K562 (cell line): ENCODE measurements around the gene GPC1. TPM values are rescaled to one million over a fixed set of nuclear protein-coding genes. Genes with fewer than 3 reads are reported as not detected.

ENCODE experiments used
- ATAC-seq: fragments of 200-7000 bp; cut with Tn5 transposase; 3 replicates; pipeline ENCODE4 v1.9.1; 2020; ENCODE audit warnings: moderate library complexity
- BruUV-seq: library from RNA; stranded (reverse); fragments of 400-500 nt; replicated peaks from 2 replicates; lab custom pipeline; 2021; lab: Mats Ljungman, UMichigan
- CTCF ChIA-PET: fragments of 300-600 bp; formaldehyde crosslinking; extraction: SDS; loops from one replicate; lab custom pipeline; 2021; ENCODE audit warnings: low intra/inter-chr PET ratio; lab: Yijun Ruan, JAX
- POLR2A ChIA-PET: fragments of 300-600, 350-650 bp; sonication (Branson Sonifier 250); formaldehyde crosslinking; extraction: SDS; loops from one replicate; lab custom pipeline; 2021; ENCODE audit warnings: antibody characterized with exemption, inconsistent platforms; lab: Yijun Ruan, JAX
- DNase-seq, 4 experiments: peaks; one replicate each; pipeline versions ENCODE4 v3.0.0 to v3.0.0-alpha.2; 2011 to 2018; ENCODE audit warnings: low spot score in 3 of 4, mixed read lengths in 3 of 4; ENCODE audit errors: extremely low read depth in 1 of 4
- FAIRE-seq: peaks from 2 replicates; lab custom pipeline; 2011; peaks lifted over from hg19 to GRCh38; lab: Jason Lieb, UNC
- H2AFZ ChIP-seq: 2 replicates; pipeline ENCODE4 v1.6.0; 2011; ENCODE audit warnings: low read depth, low read length, control low read depth, inconsistent platforms
- H3K27ac ChIP-seq: fragments of 200-600 bp; 3 replicates; pipeline ENCODE4 v1.8.0; 2011; ENCODE audit warnings: low read depth, mild to moderate bottlenecking, control low read depth, inconsistent platforms, low read length, moderate library complexity, mixed read lengths; ENCODE audit errors: extremely low read depth
- H3K27me3 ChIP-seq, 2 experiments: fragments of 300-600 bp in 1 of 2; 2 replicates in 1 of 2; 3 replicates in 1 of 2; pipeline versions ENCODE4 v1.6.0 to v1.8.0; 2011; ENCODE audit warnings: inconsistent platforms in 2 of 2, low read length in 2 of 2, mild to moderate bottlenecking in 1 of 2, mixed read lengths in 1 of 2, moderate library complexity in 1 of 2; ENCODE audit not compliant: control insufficient read depth in 2 of 2, insufficient read depth in 2 of 2
- H3K36me3 ChIP-seq: fragments of 300-600 bp; 3 replicates; pipeline ENCODE4 v1.8.0; 2011; ENCODE audit warnings: mild to moderate bottlenecking, low read length, inconsistent platforms; ENCODE audit not compliant: control insufficient read depth, insufficient read depth
- H3K4me1 ChIP-seq, 2 experiments: fragments of 200-600 bp in 1 of 2; replicated peaks in 1 of 2; 2 replicates in 1 of 2; 3 replicates in 1 of 2; pipeline versions ENCODE4 v1.5.1 to v1.8.0; 2011; ENCODE audit warnings: inconsistent platforms in 2 of 2, low read length in 2 of 2, mild to moderate bottlenecking in 1 of 2, mixed read lengths in 1 of 2, moderate library complexity in 1 of 2; ENCODE audit not compliant: control insufficient read depth in 2 of 2, insufficient read depth in 2 of 2
- H3K4me2 ChIP-seq: 2 replicates; pipeline ENCODE4 v1.6.1; 2011; ENCODE audit warnings: low read length, control low read depth, inconsistent platforms, mixed read lengths; ENCODE audit not compliant: insufficient read depth
- H3K4me3 ChIP-seq: fragments of 200-600 bp; sonication (generic), shearing (Covaris generic); 2 replicates; pipeline ENCODE4 v1.5.1; 2016; ENCODE audit warnings: control low read depth, inconsistent platforms
- H3K79me2 ChIP-seq: fragments of 200-600 bp; 3 replicates; pipeline ENCODE4 v1.8.0; 2011; ENCODE audit warnings: low read length, inconsistent platforms; ENCODE audit not compliant: control insufficient read depth, insufficient read depth
- H3K9ac ChIP-seq, 2 experiments: 2 replicates each; pipeline versions ENCODE4 v1.6.0 to v1.6.1; 2011; ENCODE audit warnings: low read depth in 2 of 2, low read length in 2 of 2, control low read depth in 1 of 2, inconsistent platforms in 1 of 2, mild to moderate bottlenecking in 1 of 2, mixed read lengths in 1 of 2; ENCODE audit not compliant: insufficient read depth in 1 of 2
- H3K9me1 ChIP-seq: one replicate; pipeline ENCODE4 v1.6.0; 2011; ENCODE audit warnings: inconsistent platforms, mild to moderate bottlenecking, low read length, moderate library complexity; ENCODE audit not compliant: control insufficient read depth, insufficient read depth
- H3K9me3 ChIP-seq: replicated peaks from 2 replicates; pipeline ENCODE4 v1.5.1; 2011; ENCODE audit warnings: low read depth, low read length, inconsistent platforms; ENCODE audit not compliant: control insufficient read depth, insufficient read depth
- H4K20me1 ChIP-seq: replicated peaks from 2 replicates; pipeline ENCODE4 v1.6.1; 2011; ENCODE audit warnings: low read length, inconsistent platforms, mixed read lengths; ENCODE audit not compliant: control insufficient read depth, insufficient read depth
- CREBBP ChIP-seq: IDR thresholded peaks from one replicate; pipeline ENCODE4 v1.6.1; 2012; ENCODE audit warnings: low read depth, mild to moderate bottlenecking, control low read depth, inconsistent platforms, low read length
- GATAD2A ChIP-seq: fragments of 450-650 bp; IDR thresholded peaks from 2 replicates; pipeline ENCODE4 v1.6.1; 2017
- HMG20A ChIP-seq: fragments of 450-650 bp; formaldehyde crosslinking; conservative IDR thresholded peaks from 2 replicates; pipeline ENCODE4 v1.4.0; 2020; ENCODE audit warnings: mild to moderate bottlenecking, mixed read lengths
- HNRNPUL1 ChIP-seq: fragments of 200-400 bp; formaldehyde crosslinking; IDR thresholded peaks from 2 replicates; pipeline ENCODE4 v1.6.1; 2017; ENCODE audit warnings: low read length
- NUFIP1 ChIP-seq: fragments of 450-650 bp; IDR thresholded peaks from 2 replicates; pipeline ENCODE4 v1.6.1; 2018; ENCODE audit not compliant: partially characterized antibody
- PPARD ChIP-seq: fragments of 250-450 bp; sonication (Bioruptor Pico); IDR thresholded peaks from 2 replicates; pipeline ENCODE4 v1.8.0; 2022; ENCODE audit warnings: inconsistent platforms, mild to moderate bottlenecking, moderate library complexity
- RFX5 ChIP-seq: IDR thresholded peaks from 2 replicates; pipeline ENCODE4 v1.6.1; 2011; ENCODE audit warnings: low read depth, mild to moderate bottlenecking, improper control_type of control experiment, low read length
- TEAD2 ChIP-seq: fragments of 450-650 bp; IDR thresholded peaks from 2 replicates; pipeline ENCODE4 v1.6.1; 2016; ENCODE audit warnings: missing genetic modification characterization, control low read depth, missing compliant biosample characterization
- ZNF3 ChIP-seq: fragments of 250-450 bp; sonication (Bioruptor Pico); IDR thresholded peaks from 2 replicates; pipeline ENCODE4 v1.5.0; 2021; ENCODE audit warnings: mild to moderate bottlenecking, moderate library complexity
- ZNF551 ChIP-seq: fragments of 250-450 bp; sonication (Bioruptor Pico); IDR thresholded peaks from 2 replicates; pipeline ENCODE4 v1.5.0; 2021; ENCODE audit warnings: mild to moderate bottlenecking, moderate library complexity
- WGBS: fragments of 100-300 bp; shearing (Covaris generic); methylation state at CpG from one replicate; pipeline ENCODE4 v1.1.6; 2016; ENCODE audit warnings: low coverage, mixed read lengths; ENCODE audit not compliant: insufficient coverage; ENCODE audit errors: missing lambda C conversion rate; 5-methylcytosine and 5-hydroxymethylcytosine counted together
- in situ Hi-C: fragments of 300-500 bp; cut with MboI; formaldehyde crosslinking; loops from 4 replicates; pipeline ENCODE4 v1.15.0; 2018; ENCODE audit warnings: inconsistent platforms, mixed read lengths
- intact Hi-C: fragments of 100-400 bp; cut with micrococcal nuclease; formaldehyde crosslinking; loops from 2 replicates; pipeline ENCODE4 v1.14.2; 2022
- polyA plus RNA-seq, 8 experiments: library from polyadenylated mRNA; depleted of rRNA in 4 of 8; stranded (reverse) in 5 of 8; unstranded in 3 of 8; fragments of >200 nt; fragmentation: Nextera tagmentation in 2 of 8; fragmentation: Illumina TruSeq in 1 of 8; extraction: Ambion mirVana in 2 of 8; extraction: Trizol in 1 of 8; gene quantifications; 2 replicates each; pipeline versions ENCODE4 v1.2.1 to v1.2.3, GENCODE V29; 2011 to 2014; ENCODE audit warnings: inconsistent platforms in 1 of 8, missing spikeins in 1 of 8
- total RNA-seq, 7 experiments: library from RNA; depleted of rRNA in 6 of 7; stranded (reverse); fragments of >200 nt in 6 of 7; fragmentation: Illumina TruSeq in 2 of 7; extraction: Trizol in 2 of 7; gene quantifications; 2 replicates each; pipeline versions ENCODE4 v1.2.1 to v1.2.3, GENCODE V29; 2011 to 2021; ENCODE audit warnings: low replicate concordance in 1 of 7
- TF ChIP-seq, protein P1 (sequence below): fragments of 450-650 bp; IDR thresholded peaks from 2 replicates; pipeline ENCODE4 v1.6.1; 2016
- TF ChIP-seq, protein P2 (sequence below): conservative IDR thresholded peaks from 2 replicates; pipeline ENCODE4 v1.6.1; 2011; ENCODE audit warnings: low read depth, mild to moderate bottlenecking, low read length; ENCODE audit not compliant: control insufficient read depth
- TF ChIP-seq, protein P3 (sequence below), 2 experiments: fragments of 200-800 bp in 1 of 2; sonication (Bioruptor generic) in 1 of 2; sonication (generic) in 1 of 2; formaldehyde crosslinking in 1 of 2; IDR thresholded peaks in 1 of 2; conservative IDR thresholded peaks in 1 of 2; 2 replicates each; pipeline versions ENCODE4 v1.5.0 to v1.6.1; 2016 to 2020; ENCODE audit warnings: missing compliant biosample characterization in 1 of 2, missing genetic modification characterization in 1 of 2, missing genetic modification reagents in 1 of 2
- TF ChIP-seq, protein P4 (sequence below): sonication (generic); formaldehyde crosslinking; IDR thresholded peaks from 2 replicates; pipeline ENCODE4 v1.9.0; 2022; ENCODE audit warnings: mild to moderate bottlenecking, missing genetic modification reagents

The GPC1 gene
- total and polyA plus RNA-seq, 9 of the 15 experiments (the other 6 are each of a cell fraction or from before 2014, with no cell fraction given) = 0.07 to 0.82 (median 0.14) TPM; not detected in 3

DNA sequence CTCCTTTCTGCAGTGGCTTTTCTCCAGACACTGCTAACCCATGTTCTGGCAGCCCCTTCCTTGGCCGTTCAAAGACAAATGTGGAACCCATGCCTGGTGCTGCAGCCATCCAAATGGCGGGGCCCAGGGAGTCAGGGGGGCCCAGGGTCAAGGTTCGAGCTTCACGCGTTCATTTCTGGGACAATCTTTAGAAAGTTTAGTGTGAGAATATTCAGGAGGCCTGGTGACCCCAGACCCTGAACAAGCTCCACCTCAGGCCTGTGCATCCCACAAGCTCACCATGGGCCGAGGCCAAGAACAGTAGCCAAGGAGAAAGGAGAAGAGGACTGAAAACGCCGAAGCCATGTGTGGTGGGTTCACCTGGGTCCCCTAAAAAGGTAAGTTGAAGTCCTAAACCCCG lies 67.9 kb downstream of the GPC1 start:
- no peak for TF ChIP-seq HNRNPUL1
- no peak for TF ChIP-seq PPARD (CRISPR knock-in tag)
- TF ChIP-seq RFX5 = no peak
- TF ChIP-seq ZNF3 (CRISPR knock-in tag) = no peak
- no peak for TF ChIP-seq HMG20A (CRISPR knock-in tag)
- no peak for TF ChIP-seq TEAD2 (tag)
- no peak for TF ChIP-seq ZNF551
- TF ChIP-seq, protein P1, sequence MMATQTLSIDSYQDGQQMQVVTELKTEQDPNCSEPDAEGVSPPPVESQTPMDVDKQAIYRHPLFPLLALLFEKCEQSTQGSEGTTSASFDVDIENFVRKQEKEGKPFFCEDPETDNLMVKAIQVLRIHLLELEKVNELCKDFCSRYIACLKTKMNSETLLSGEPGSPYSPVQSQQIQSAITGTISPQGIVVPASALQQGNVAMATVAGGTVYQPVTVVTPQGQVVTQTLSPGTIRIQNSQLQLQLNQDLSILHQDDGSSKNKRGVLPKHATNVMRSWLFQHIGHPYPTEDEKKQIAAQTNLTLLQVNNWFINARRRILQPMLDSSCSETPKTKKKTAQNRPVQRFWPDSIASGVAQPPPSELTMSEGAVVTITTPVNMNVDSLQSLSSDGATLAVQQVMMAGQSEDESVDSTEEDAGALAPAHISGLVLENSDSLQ = no peak
- TF ChIP-seq GATAD2A = no peak
- TF ChIP-seq, protein P2, sequence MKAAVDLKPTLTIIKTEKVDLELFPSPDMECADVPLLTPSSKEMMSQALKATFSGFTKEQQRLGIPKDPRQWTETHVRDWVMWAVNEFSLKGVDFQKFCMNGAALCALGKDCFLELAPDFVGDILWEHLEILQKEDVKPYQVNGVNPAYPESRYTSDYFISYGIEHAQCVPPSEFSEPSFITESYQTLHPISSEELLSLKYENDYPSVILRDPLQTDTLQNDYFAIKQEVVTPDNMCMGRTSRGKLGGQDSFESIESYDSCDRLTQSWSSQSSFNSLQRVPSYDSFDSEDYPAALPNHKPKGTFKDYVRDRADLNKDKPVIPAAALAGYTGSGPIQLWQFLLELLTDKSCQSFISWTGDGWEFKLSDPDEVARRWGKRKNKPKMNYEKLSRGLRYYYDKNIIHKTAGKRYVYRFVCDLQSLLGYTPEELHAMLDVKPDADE = no peak
- no peak for TF ChIP-seq CREBBP
- no peak for TF ChIP-seq NUFIP1
- TF ChIP-seq, protein P3, sequence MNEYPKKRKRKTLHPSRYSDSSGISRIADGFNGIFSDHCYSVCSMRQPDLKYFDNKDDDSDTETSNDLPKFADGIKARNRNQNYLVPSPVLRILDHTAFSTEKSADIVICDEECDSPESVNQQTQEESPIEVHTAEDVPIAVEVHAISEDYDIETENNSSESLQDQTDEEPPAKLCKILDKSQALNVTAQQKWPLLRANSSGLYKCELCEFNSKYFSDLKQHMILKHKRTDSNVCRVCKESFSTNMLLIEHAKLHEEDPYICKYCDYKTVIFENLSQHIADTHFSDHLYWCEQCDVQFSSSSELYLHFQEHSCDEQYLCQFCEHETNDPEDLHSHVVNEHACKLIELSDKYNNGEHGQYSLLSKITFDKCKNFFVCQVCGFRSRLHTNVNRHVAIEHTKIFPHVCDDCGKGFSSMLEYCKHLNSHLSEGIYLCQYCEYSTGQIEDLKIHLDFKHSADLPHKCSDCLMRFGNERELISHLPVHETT (CRISPR knock-in tag; conservative IDR thresholded peaks at IDR 0.05 in 1 of 2, IDR thresholded peaks at IDR 0.05 in 1 of 2) = no peak
- TF ChIP-seq, protein P4, sequence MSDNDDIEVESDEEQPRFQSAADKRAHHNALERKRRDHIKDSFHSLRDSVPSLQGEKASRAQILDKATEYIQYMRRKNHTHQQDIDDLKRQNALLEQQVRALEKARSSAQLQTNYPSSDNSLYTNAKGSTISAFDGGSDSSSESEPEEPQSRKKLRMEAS (CRISPR knock-in tag) = no peak
- in situ Hi-C loops = no loop called here
- Histone ChIP-seq H3K4me1 (peaks cover 0 to 6% of the 10 kb centered on the region in 2 experiments; a peak in 1 of 5 replicates), H3K79me2 (no peaks in the 10 kb centered on the region), H3K4me2 (no peak overlapping the region), H3K9me1 (no peaks in the 10 kb centered on the region), H3K9me3 (no peaks in the 10 kb centered on the region), H4K20me1 (no peaks in the 10 kb centered on the region), H3K36me3 (peaks cover 19% of the 10 kb centered on the region; the same call in 2 of the 3 replicates), H3K27me3 (no peaks in the 10 kb centered on the region), H3K4me3 (no peak overlapping the region), H3K27ac (no peak overlapping the region), H3K9ac (no peak overlapping the region), H2AFZ (no peak overlapping the region)
- no peak for FAIRE-seq
- intact Hi-C loops = no loop called here
- 100% methylated on average over 3 of the region's 9 CpGs for WGBS
- no peak for DNase-seq
- no TSS peak for BruUV-seq
- no peak for ATAC-seq
- CTCF ChIA-PET = no interaction called here
- POLR2A ChIA-PET = interaction anchor here (0.6 kb wide), 2 partner anchors 26 to 57 kb away, joined by 3 read pairs; no protein-coding TSS in a partner anchor
